HFF-Myc (cell line): ENCODE measurements around the gene SMYD3.

ENCODE experiments used
- DNase-seq: peaks from one replicate; pipeline ENCODE4 v3.0.0-alpha.2; 2011; ENCODE audit warnings: low read depth; ENCODE audit errors: extremely low read depth
- H3K4me3 ChIP-seq: replicated peaks from 2 replicates; pipeline ENCODE4 v1.5.1; 2011; ENCODE audit warnings: low read depth, mild to moderate bottlenecking, control low read depth, low read length
- CTCF ChIP-seq: IDR thresholded peaks from 2 replicates; pipeline ENCODE4 v1.5.1; 2012; ENCODE audit warnings: mild to moderate bottlenecking, low read depth, low read length, control low read depth; ENCODE audit errors: missing control alignments

SMYD3 gene

DNA sequence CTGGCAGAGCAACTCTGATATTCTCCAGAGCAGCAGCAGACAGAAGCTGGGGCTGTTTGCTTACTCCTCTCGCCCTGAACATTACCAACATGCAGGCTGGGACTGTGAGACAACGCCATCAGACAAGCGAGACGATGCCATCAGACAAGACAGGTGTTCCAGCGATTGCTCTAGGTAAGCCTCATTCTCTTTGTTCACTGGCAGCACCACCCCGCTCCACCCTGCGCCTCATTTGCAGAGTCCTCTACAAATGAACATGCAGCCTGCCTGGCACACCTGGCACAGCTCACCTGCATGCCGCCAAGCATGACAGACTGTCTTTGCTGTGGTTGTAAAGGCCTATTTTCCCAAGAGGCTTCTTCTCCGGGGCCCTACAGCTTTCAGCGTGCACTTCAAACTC is 346.2 kb downstream of the SMYD3 start:
- no peak for TF ChIP-seq CTCF
- no peak for DNase-seq
- no peak overlapping the region for H3K4me3 ChIP-seq

- H3K4me3 ChIP-seq, result no peak overlapping the region
- no peak for DNase-seq
- TF ChIP-seq CTCF, result no peak
These were observed 346.7 kb downstream of the SMYD3 start for GRCh38 chr1:246160374-246160773.

DNA sequence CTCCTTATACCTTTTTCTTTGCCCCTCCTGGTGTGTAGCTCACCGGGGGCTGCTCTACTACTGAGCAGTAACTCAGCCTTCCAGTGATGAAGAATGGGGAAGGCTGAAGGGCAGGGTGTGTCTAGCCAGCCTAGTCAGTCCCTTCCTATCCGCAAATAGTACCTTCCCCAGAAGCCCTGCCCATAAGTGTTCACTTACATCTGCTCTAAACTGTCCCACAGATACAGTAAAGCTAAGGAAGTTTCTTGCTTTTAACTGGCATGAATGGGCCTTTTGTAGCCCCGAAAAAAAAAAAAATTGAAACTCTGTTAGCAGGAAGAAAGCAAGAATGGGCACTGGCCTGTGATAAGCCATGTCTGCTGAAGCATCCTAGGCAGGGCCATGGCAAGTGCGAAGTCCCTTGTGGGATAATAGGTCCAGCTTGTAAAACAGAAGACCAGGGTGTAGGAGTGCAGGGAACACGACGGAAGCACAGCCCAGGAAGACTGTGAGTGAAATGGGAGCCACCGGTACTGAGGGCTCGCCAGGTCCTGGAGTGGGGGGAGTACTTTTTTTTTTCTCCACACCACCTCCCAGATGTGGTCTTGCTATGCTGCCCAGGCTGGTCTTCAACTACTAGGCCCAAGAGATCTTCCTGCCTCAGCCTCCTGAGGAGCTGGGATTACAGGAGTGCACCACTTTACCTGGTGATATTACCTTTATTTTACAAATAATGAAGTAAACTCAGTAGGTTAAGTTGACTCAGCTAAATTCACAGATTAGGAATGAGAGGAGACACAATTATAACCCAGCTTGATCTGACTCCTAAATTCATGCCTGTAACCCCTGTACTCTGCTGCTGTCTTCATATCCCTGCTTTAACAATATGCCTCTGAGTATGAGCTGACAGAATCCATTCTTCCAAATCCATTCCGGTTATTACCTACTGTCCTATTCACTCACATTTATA is 347.5 kb downstream of the SMYD3 start:
- no peak for DNase-seq
- TF ChIP-seq CTCF, result no peak
- no peak overlapping the region for H3K4me3 ChIP-seq

- H3K4me3 ChIP-seq, result no peak overlapping the region
- no peak for TF ChIP-seq CTCF
- no peak for DNase-seq
These were observed 348.9 kb downstream of the SMYD3 start for GRCh38 chr1:246158131-246158530.

DNA sequence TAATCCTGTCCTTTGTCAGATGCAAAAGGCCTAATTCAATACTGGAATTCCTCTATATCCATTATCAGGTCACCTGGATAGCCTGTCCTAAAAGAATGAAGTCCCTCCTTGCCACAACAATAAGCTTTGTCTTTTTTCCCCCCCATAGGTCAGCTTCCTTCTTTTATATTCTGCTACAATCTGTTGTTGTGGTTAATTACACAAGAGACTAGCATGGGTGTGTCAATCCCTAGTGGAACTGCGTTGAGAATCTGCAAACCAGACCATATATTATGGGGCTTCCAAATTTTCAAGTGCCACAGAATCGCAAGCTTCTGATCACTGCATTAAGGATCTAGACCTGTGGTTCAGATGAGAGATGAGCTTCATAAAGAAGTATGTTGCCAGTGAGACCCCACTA is 349.6 kb downstream of the SMYD3 start:
- no peak for TF ChIP-seq CTCF
- no peak overlapping the region for H3K4me3 ChIP-seq
- no peak for DNase-seq

DNA sequence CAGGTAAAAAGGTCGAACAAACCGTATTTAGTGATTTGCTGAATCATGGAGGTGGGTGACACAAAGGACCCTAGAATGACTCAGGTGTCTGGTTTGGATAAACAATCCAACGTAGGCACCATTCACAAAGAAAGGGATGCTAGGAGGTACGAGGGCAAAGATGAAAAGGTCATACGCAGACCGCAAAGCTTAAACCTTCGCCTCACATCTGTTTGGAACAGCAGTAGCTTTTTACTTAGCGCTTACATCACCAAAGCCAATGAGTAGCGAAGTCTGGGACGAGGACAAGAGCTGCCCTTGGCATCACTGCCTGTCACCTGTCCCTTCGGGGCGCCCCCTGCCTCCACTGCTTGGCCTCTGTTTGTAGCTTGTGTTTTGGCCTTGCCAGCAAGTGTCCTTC is 350.2 kb downstream of the SMYD3 start:
- no peak overlapping the region for H3K4me3 ChIP-seq
- no peak for DNase-seq
- TF ChIP-seq CTCF, result no peak
